Activated gamma-delta T cell (primary cell): ENCODE measurements around the gene IGSF21.

ENCODE experiments used
- DNase-seq: peaks from one replicate; lab custom pipeline; 2025; lab: John Stamatoyannopoulos, UW

Gene IGSF21

GRCh38 chr1:18257778-18258177 is 150.2 kb downstream of the IGSF21 start:
- no peak for DNase-seq

- DNase-seq = no peak
Observed at GRCh38 chr1:18261891-18262290, 154.3 kb downstream of the IGSF21 start.

- DNase-seq = no peak
Observed at GRCh38 chr1:18262726-18263125, 155.1 kb downstream of the IGSF21 start.

- no peak for DNase-seq
Observed at GRCh38 chr1:18263547-18264120, 156.0 kb downstream of the IGSF21 start.

GRCh38 chr1:18264450-18265039 is 156.9 kb downstream of the IGSF21 start:
- no peak for DNase-seq

GRCh38 chr1:18265641-18266040 is 158.0 kb downstream of the IGSF21 start:
- DNase-seq = no peak

GRCh38 chr1:18266391-18266790 is 158.8 kb downstream of the IGSF21 start:
- no peak for DNase-seq

- DNase-seq = no peak
Observed at GRCh38 chr1:18271336-18271735, 163.7 kb downstream of the IGSF21 start.

- DNase-seq = no peak
Observed at GRCh38 chr1:18278946-18279345, 171.3 kb downstream of the IGSF21 start.

GRCh38 chr1:18279351-18280074 is 171.9 kb downstream of the IGSF21 start:
- DNase-seq = no peak

GRCh38 chr1:18280956-18281355 is 173.4 kb downstream of the IGSF21 start:
- no peak for DNase-seq

- DNase-seq = no peak
Observed at GRCh38 chr1:18282851-18283600, 175.4 kb downstream of the IGSF21 start.

GRCh38 chr1:18283601-18284385 is 176.2 kb downstream of the IGSF21 start:
- DNase-seq = no peak

- DNase-seq = no peak
Observed at GRCh38 chr1:18284805-18285537, 177.4 kb downstream of the IGSF21 start.

GRCh38 chr1:18285538-18285924 is 177.9 kb downstream of the IGSF21 start:
- no peak for DNase-seq

GRCh38 chr1:18288722-18289121 is 181.1 kb downstream of the IGSF21 start:
- no peak for DNase-seq

GRCh38 chr1:18289597-18289996 is 182.0 kb downstream of the IGSF21 start:
- DNase-seq = no peak

GRCh38 chr1:18290740-18291412 is 183.3 kb downstream of the IGSF21 start:
- DNase-seq = no peak

- no peak for DNase-seq
Observed at GRCh38 chr1:18292531-18292930, 184.9 kb downstream of the IGSF21 start.

GRCh38 chr1:18293291-18293690 is 185.7 kb downstream of the IGSF21 start:
- no peak for DNase-seq
